HG02973 (cell line): ENCODE data around the gene ACAD11.
"Not testable (repeated sequence)": the region's sequence is repeated elsewhere in the genome, so short reads cannot be mapped to it uniquely, and the experiment has no call there.

Source experiments
- ATAC-seq: cut with Tn5 transposase; IDR thresholded peaks from one replicate; pipeline ENCODE4 v1.9.1; 2021; ENCODE audit warnings: moderate library complexity; ENCODE audit not compliant: unreplicated experiment

Gene ACAD11

GRCh38 chr3:132650153-132650552 is 9.5 kb downstream of the ACAD11 start:
- peak; percentile 58 for ATAC-seq

- no peak for ATAC-seq
Observed at GRCh38 chr3:132645058-132645457, 14.6 kb downstream of the ACAD11 start.

GRCh38 chr3:132643366-132643765 is 16.2 kb downstream of the ACAD11 start:
- no peak for ATAC-seq

GRCh38 chr3:132642539-132642847 is 17.1 kb downstream of the ACAD11 start:
- ATAC-seq = no peak

- ATAC-seq = no peak
Observed at GRCh38 chr3:132641837-132642538, 17.6 kb downstream of the ACAD11 start.

- not testable (repeated sequence) for ATAC-seq
Observed at GRCh38 chr3:132641427-132641826, 18.2 kb downstream of the ACAD11 start.

GRCh38 chr3:132638706-132639105 is 20.9 kb downstream of the ACAD11 start:
- ATAC-seq = no peak

- no peak for ATAC-seq
Observed at GRCh38 chr3:132637590-132637989, 22.0 kb downstream of the ACAD11 start.

GRCh38 chr3:132635052-132635451 is 24.6 kb downstream of the ACAD11 start:
- ATAC-seq = no peak

- ATAC-seq = no peak
Observed at GRCh38 chr3:132630612-132631011, 29.0 kb downstream of the ACAD11 start.

GRCh38 chr3:132629928-132630327 is 29.7 kb downstream of the ACAD11 start:
- no peak for ATAC-seq

- no peak for ATAC-seq
Observed at GRCh38 chr3:132628157-132628556, 31.5 kb downstream of the ACAD11 start.

GRCh38 chr3:132626955-132627354 is 32.7 kb downstream of the ACAD11 start:
- ATAC-seq = no peak

GRCh38 chr3:132625613-132626012 is 34.0 kb downstream of the ACAD11 start:
- ATAC-seq = peak; percentile 87

GRCh38 chr3:132624790-132625189 is 34.8 kb downstream of the ACAD11 start:
- no peak for ATAC-seq

- ATAC-seq = no peak
Observed at GRCh38 chr3:132623646-132624045, 36.0 kb downstream of the ACAD11 start.

GRCh38 chr3:132622761-132623160 is 36.8 kb downstream of the ACAD11 start:
- ATAC-seq = no peak

- no peak for ATAC-seq
Observed at GRCh38 chr3:132622148-132622547, 37.5 kb downstream of the ACAD11 start.

- no peak for ATAC-seq
Observed at GRCh38 chr3:132616780-132617179, 42.8 kb downstream of the ACAD11 start.

GRCh38 chr3:132615881-132616280 is 43.7 kb downstream of the ACAD11 start:
- ATAC-seq = no peak

- not testable (repeated sequence) for ATAC-seq
Observed at GRCh38 chr3:132615301-132615700, 44.3 kb downstream of the ACAD11 start.

GRCh38 chr3:132606620-132607019 is 53.0 kb downstream of the ACAD11 start:
- not testable (repeated sequence) for ATAC-seq

- no peak for ATAC-seq
Observed at GRCh38 chr3:132606085-132606484, 53.5 kb downstream of the ACAD11 start.
